Lung microvascular endothelial cell (primary cell): Measurements from ENCODE around the gene VPS13D. TPM values are rescaled to one million over a fixed set of nuclear protein-coding genes. Genes with fewer than 3 reads are reported as not detected.
A peak's percentile ranks its signal among the peaks of the same experiment; 100 is the strongest.
"Not testable (repeated sequence)": the region's sequence is repeated elsewhere in the genome, so short reads cannot be mapped to it uniquely, and the experiment has no call there.

Experiments used
- DNase-seq, 2 donors: peaks; one replicate each; pipeline versions ENCODE4 v3.0.0 to v3.0.0-alpha.2; 2010; ENCODE audit warnings: low read depth in 2 of 2
- total RNA-seq: library from RNA; depleted of rRNA; stranded (reverse); fragments of >200 nt; gene quantifications from 2 replicates; pipeline ENCODE4 v1.2.1, GENCODE V29; 2014

Gene VPS13D
- total RNA-seq, 1 donor from 2014 or later: 28.8 TPM

DNA sequence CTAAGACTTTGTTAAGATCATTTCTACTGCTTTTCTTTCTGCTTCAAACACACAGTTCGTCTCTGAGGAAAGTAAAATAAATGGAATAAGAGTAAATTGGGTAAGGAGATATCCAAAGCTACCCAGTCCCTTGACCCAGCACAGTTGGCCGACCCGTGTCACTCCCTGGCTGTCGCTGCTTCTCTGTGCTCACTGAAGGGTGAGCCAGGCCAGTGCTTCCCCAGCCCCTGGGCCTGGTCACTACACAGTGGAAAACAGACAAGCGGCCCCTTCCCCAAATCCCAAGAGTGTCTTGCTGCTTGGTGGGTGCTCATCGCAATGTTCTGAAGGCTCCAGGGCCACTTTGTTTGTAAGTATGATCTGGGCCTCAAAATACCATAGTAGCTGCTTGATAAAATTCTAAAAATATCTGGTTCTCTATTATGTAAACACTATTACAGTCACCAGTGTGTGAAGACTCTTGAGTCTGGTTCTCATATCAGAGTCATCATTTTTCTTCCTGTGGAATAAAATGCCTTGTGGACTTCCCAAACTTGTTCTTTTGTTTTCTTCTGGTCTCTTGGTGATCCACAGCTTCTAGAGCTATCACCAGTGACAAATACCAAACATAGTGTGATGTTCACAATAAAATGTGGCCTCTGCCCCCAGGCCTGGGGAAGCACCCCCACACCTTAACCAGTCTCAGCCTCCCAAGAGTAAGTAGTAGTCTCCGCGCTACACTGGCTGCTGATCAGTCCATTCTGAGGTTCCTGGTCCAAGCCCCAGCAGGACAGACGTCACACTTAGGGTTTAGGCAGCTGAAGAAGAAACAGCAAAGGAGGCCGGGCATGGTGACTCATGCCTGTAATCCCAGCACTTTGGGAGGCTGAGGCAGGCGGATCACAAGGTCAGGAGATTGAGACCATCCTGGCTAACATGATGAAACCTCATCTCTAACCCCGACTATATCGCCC, 282.0 kb downstream of the VPS13D start:
- DNase-seq: peak in 1 of 2 donors; percentile 45

DNA sequence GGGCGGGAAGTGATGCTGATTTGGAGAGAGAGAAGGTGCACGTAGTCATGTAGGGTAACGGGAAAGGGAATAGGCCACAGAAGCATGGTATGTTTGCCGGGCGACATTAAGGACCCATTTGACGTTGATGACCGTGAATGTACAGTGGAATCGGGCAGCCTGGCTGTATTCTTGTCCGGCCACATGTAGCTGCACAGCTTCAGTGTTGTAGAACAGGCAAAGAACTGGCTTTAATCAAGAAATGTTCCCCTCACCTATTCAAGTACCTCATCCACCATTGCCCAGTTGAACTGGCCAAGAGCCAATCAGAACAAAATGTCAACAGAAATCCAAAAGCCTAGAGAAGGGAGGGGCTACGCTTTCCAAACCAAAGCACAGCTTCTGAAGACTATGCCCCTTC, 283.4 kb downstream of the VPS13D start:
- no peak for DNase-seq

DNA sequence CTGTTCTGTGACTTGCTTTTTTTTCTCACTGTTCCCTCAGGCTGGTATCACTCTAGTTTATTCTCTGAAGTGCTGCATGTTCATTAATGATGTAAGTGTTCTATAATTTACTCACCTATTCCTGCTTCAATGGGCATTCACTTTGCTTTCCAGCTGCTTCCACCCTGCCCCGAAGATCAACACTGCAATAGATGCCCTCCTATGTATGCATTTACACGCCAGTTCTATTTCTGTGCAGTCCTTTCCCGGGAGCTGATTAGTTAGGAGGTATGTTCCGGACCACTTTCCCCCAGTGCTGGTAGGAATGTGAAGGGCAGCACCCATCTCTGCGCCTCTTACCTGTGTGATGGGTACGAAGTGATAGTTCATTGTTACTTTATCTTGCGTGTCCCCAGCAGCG, 284.8 kb downstream of the VPS13D start:
- no peak for DNase-seq

DNA sequence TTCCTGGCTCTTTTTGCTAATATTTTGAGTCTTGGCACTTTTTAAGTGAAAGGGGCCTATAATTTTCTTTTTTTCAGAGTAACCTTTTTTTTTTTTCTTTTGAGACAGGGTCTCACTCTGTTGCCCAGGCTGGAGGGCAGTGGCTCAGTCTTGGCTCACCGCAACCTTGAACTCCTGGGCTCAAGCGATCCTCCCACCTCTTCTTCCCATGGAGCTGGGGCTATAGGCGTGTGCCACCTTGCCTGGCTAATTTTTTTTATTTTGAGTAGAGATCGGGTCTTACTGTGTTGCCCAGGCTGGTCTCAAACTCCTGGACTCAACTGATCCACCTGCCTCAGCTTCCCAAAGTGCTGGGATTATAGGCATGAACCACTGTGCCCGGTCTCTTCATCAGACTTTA, 285.4 kb downstream of the VPS13D start:
- no peak for DNase-seq

DNA sequence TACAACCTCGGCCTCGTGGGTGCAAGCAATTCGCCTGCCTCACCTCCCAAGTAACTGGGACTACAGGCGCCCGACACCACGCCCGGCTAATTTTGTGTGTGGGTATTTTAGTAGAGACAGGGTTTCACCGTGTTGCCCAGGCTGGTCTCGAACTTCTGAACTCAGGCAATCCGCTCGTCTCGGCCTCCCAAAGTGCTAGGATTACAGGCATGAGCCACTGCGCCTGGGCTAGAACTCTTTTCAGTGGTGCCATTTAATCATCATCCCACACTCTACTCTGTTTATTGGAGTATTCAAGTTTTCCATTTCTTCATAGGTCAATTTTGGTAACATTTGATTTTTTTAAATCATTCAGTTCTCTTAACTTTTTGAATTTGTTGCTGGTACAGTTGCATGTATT, 286.9 kb downstream of the VPS13D start:
- no peak for DNase-seq

DNA sequence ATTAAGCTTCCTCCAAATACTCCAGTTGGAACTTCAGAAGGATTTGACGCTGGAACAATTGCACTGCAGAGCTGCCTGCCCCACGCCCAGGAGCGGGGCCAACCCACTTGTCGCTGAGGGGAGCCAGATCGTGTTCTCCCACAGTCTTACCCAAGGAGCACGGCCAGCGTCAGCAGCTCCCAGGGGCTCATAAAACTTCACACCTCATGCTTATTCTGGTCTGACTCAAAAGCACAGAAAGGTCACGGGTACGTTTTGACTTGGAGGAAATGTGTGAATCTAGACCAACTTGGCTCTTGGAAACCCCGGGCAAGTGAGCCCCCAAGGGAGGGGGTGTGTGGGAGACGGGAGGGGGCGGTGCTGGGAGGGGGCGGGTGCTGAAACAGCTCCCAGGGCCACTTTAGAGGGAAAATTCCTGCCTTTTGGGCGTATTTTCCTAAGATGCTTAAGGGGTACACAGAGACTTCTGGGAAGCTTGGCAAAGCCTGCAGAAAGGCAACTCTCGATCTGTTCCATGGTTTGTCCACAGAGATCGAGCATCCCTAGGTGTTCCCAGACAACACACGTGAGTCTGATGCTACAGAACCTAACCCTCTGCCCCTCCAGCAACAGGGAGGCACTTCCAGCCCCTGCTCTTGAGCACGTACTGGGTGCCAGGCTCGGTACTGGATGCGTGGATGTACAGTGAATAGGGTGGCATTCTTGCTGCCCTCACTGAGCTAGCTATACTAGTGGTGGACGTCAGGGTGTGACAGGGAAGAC, 289.3 kb downstream of the VPS13D start:
- DNase-seq: peak in 1 of 2 donors; percentile 40

DNA sequence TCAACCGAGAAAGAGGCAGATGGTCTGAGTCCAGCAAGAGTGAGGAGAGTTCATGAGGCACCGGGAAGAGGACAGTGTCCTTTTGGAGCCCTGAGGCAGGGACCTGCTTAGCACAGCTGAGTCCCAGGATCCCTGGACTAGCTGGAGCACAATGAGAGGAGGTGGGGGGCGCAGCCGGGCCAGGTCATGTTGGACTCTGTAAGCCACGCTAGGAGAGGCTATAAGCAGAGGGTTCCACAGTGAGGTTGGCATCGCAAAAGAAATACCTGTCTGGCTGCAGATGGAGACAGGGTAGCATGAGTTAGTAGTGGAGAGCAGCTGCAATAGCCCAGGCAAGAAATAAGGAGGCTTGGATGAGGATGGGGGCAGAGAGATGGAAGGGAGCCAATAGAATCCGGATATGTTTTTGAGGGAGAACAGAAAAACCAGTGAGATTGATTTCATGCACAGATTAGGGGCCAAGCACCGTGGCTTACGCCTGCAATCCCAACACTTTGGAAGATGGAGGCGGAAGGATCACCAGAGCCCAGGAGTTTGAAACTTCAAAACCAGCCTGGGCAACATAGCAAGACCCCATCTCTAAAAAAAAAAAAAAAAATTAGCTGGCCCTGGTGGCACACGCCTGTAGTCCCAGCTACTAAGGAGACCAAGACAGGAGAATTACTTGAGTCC, 290.0 kb downstream of the VPS13D start:
- no peak for DNase-seq

DNA sequence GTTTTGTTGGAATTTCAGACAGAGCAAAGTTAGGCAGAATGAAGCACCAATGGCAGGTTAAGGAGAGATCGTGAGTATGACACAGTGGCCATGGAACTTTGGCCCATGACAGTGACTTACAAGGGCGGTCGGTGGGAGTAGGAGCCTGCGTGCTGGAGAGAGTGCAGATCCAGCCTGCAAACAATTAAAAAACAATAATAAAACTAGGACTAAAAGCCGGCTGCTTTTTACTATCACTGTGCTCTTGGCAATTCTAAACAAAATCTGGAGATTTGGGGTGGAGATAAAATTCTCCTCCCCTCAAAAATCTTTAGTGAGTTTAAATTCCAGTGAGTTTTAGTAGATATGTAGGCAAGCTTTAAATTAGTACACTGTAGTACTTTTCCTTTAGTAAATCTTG, 291.3 kb downstream of the VPS13D start:
- DNase-seq: no peak

DNA sequence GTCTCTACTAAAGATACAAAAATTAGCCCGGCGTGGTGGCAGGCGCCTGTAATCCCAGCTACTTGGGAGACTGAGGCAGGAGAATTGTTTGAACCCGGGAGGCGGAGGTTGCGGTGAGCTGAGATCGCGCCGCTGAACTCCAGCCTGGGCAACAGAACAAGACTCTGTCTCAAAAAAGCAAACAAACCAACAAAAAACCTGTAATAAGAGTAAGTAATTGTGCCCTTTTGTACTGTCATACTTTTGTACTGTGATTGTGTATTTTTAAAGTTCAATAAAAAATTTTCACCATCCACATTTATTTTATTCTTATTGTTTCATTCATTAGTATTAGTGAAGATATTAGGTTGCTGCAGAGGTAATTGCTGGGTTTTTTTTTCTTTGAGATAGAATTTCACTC, 292.9 kb downstream of the VPS13D start:
- not testable (repeated sequence) for DNase-seq

DNA sequence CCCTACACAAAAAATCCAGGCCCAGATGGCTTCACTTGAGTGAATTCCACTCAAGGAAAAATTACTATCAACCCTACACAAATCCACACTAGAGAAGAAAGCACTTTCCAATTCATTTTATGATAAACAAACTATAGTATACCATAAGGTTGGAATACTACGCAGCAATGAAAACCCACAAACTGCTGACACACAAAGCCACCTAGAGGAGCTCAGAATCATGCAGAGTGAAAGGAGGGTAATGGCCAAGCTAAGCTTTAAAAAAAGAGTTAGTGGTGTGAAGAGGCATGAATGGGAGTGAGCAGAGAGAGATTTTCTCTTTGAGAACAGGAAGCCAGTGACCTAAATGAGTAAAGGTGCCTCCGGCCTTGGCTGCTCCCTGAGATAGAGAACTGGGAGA, 294.4 kb downstream of the VPS13D start:
- DNase-seq: no peak

DNA sequence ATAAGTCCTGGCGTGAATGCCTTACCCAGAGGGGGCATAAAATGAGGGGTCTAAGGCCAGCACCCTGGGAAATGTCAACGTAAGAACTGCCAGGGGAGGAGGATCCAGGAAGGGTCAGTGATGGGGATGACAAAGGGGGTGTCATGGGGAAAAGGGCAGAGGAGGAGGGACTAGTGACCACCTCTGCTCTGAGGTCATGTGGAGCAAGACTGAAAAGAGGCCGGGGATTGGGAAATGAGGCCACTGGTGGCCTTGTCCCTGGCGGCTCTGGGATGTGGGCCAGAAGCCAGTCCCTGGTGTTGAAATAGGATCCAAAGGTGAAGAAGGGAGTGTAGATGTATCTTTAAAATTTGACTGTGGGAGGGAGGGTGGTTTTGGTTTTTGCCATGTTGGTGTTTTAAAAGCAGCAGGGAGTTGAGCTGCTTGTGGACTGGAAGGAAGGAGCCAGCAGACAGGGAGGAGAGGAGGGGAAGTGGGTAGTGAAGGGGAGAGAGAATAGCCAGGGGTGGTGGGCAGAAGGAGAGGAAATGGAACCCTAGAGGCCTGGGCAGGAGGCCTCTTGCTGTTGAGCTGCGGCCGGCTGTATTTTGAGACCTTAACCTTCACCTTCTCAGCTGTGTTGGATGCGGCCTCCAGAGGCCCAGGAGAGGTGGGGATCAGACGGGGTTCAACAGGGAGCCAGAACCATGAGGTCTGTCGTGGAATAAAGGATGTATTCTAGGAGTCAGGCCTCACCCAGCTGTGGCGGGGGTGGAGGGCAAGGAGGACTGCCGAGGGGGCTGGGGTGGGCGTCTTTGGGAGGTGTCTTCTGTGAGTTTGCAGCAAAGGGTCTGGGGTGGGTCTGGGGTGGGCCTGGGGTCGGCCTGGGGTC, 295.7 kb downstream of the VPS13D start:
- no peak for DNase-seq

DNA sequence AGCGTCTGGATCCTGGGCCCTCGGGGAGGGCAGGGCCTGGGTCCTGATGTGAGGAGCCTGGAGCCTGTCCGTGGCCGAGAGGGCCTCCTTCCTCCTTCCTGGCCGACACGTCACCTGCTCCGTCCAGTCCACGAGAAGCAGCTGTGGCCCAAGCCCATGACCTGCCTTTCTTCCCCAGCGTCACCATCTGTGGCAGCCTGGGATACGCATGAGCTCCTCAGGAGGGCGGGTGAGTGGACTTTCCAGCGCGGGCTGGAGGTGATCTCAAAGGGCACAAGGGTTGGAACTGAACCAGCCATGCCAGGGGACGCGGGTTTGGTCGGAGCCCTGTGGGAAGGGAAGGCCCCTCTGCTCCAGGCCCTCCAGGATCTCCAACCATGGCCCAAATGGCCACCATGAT, 297.7 kb downstream of the VPS13D start:
- no peak for DNase-seq

DNA sequence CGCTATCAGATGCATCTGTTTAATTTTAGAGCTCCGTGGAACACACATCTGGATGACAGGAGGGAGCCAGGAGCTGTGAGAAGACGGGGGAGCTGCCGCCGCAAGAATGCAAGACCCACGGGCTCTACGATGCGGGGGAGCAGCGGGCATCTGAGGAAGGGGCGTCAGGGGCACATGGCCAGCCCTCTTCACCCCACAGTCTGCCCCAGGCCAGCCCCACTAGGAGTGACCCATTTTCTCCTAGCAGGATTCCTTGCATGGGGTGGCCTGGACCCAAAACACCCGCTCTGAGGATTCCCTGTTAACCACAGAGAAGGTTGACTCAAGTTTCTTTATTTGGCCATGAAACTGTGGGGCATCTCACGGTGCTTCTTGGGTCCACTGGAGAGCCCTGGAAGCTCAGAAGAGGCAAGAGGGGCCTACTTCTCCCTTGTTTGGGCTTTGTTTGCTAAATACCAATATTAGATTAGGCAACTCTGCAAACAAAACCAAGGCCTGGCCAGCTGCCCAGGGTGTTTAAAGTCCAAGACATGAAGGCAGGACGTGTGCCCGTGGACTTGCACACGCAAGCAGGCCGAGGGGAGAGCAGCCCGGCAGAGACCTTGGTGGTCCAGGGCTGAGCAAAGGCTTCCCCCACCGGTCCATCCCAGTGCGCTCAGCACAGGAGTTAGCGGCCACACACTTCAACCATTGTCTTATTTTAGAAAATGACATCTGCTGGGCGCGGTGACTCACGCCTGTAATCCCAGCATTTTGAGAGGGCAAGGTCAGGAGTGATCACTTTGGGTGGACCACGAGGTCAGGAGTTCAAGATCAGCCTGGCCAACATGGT, 298.4 kb downstream of the VPS13D start:
- no peak for DNase-seq

DNA sequence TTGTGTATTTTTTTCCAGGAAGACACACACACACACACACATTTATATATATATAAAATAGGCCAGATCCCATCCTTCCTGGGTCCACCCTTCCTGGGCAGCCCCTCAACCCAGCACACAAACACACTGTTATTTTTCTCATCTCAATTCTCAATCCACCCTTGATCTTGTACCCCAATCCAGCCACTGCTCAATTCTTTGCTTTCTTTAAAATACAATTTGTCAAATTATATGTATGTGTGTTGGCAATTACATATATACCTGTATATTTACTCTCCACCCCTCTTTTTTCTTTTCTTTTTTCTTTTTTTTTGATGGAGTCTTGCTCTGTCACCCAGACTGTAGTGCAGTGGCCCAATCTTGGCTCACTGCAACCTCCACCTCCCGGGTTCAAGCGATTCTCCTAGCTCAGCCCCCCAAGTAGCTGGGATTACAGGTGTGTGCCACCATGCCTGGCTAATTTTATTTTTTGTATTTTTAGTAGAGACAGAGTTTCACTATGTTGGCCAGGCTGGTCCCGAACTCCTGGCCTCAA, 299.9 kb downstream of the VPS13D start:
- no peak for DNase-seq

DNA sequence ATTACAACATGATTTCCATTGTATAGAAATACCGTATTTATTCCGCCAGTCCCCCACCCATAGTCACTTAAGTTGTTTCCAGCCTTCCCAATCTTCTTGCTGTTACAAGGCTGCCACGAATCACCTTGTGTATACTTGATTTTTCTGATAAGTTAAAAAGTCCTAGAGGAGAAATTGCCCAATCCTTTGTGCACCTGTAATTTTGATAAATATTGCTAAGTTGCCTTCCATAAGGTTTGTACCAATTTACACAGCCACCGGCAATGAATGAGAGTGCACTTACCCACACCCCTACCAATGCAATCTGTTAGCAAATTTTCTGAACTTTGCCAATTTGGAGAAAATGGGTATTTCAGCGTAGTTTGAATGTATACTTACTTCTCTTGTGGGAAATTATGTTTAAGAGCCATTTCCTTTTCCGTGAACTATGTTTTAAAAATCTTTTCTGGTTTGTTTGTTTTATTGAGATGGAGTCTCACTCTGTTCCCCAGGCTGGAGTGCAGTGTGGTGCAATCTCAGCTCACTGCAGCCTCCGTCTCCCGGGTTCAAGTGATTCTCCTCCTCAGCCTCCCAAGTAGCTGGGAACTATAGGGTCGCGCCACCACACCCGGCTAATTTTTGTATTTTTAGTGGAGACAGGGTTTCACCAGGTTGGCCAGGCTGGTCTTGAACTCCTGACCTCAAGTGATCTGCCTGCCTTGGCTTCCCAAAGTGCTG, 300.8 kb downstream of the VPS13D start:
- no peak for DNase-seq

DNA sequence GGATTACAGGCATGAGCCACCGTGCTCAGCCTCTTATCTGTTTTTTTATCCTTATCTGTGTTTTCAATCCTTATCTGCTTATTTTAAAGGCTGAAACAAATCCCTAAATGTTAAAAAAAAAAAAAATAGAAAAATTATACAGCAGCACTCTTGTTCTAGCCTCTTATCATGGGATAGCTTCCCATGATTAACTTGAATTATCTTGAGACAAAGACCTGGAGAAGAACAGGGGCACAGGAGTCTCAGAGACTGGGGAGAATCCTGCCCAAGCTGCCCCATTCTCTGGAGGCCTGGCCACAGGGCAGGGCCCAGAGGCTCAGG, 301.3 kb downstream of the VPS13D start:
- no peak for DNase-seq

DNA sequence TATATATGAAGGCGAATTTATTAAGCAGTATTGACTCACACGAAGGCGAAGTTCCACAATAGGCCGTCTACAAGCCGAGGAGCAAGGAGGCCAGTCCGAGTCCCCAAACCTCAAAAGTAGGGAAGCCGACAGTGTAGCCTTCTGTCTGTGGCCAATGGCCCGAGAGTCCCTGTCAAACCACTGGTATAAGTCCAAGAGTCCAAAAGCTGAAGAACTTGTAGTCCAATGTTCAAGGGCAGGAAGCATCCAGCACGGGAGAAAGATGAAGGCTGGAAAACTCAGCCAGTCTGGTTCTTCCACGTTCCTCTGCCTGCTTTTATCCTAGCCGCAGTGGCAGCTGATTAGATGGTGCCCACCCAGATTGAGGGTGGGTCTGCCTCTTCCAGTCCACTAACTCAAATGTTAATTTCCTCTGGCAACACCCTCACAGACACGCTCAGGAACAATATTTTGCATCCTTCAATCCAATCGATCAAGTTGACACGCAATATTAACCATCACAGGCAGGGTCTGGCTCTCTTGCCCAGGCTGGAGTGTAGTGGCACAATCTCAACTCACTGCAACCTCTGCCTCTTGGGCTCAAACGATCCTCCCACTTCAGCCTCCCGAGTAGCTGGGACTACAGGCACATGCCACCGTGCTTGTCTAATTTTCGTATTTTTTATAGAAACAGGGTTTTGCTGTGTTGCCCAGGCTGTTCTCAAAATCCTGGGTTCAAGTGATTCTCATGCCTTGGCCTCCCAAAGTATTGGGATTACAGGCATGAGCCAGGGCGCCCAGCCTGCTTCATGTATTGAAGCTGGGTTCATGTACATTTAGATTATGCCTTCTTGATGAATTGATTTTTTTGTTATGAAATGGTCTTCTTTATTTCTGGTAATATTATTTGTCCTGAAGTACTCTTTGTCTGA, 302.8 kb downstream of the VPS13D start:
- DNase-seq: no peak

DNA sequence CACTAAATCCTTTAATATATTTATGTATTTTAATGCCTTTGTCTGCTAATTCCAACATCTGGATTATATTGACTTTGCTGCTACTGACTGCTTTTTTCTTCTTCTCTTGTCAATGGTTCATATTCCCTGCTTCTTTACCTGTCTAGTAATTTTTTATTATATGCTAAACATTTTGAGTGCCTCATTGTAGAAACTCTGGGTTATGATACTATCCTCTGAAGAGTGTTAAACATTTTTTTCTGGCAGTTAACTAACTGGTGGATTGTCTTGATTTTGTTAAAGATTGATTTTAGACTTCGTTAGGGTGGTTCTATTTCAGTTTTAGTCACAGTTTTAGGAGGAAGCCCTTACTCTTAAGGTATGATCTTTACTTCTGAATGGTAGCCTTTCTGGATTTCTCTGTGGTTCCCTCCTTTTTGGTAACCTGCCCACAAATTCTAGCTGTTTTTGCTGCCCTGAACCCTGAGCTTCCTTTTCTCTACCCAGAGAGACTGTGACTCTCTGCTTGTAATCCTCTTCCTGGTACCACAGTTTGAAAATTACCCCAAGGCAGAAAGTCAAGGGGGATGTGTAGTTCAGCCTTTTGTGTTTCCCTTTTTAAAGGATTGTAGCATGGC, 306.3 kb downstream of the VPS13D start:
- DNase-seq: no peak
